GM18909 (cell line): Measurements from ENCODE around the gene PTPN21.
A peak's percentile ranks its signal among the peaks of the same experiment; 100 is the strongest.
"Not testable (repeated sequence)": the region's sequence is repeated elsewhere in the genome, so short reads cannot be mapped to it uniquely, and the experiment has no call there.

Source experiments
- ATAC-seq: cut with Tn5 transposase; IDR thresholded peaks from one replicate; pipeline ENCODE4 v1.9.1; 2021; ENCODE audit warnings: mild to moderate bottlenecking; ENCODE audit not compliant: unreplicated experiment, poor library complexity

The PTPN21 gene

DNA sequence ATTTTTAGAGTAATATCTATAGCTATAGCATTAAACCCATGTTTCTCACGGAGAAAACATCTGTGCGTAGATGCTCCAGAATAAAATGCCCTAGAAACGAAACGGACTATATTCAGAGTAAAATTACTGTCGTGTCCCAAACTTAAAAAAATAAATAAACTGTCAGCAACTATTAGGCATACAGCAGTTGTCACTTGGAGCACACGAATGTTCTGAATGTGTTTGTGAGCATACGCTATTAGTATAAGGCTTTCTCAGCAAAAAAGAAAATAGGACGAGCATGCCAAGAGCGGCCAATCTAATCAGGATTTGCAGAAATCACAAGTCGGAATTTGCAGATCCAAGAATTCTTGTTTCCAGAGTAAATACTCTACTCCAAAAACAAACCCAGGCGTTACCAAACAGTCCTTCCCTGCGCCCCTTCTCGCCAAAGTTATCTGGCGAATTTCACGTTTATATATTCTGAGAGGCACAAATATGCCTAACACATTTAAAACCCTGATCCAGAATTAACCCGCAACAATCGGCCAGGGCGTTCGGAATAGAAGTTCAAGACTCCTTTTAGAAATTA lies 836 bp downstream of the PTPN21 start:
- ATAC-seq, result no peak

- ATAC-seq, result no peak
These were observed 1.9 kb downstream of the PTPN21 start for GRCh38 chr14:88552876-88553275.

- no peak for ATAC-seq
These were observed 2.8 kb downstream of the PTPN21 start for GRCh38 chr14:88551980-88552431.

- peak; percentile 51 for ATAC-seq
These were observed 3.5 kb downstream of the PTPN21 start for GRCh38 chr14:88551094-88551870.

GRCh38 chr14:88550078-88550477 lies 4.7 kb downstream of the PTPN21 start:
- ATAC-seq, result no peak

GRCh38 chr14:88547386-88547780 lies 7.4 kb downstream of the PTPN21 start:
- ATAC-seq, result no peak

DNA sequence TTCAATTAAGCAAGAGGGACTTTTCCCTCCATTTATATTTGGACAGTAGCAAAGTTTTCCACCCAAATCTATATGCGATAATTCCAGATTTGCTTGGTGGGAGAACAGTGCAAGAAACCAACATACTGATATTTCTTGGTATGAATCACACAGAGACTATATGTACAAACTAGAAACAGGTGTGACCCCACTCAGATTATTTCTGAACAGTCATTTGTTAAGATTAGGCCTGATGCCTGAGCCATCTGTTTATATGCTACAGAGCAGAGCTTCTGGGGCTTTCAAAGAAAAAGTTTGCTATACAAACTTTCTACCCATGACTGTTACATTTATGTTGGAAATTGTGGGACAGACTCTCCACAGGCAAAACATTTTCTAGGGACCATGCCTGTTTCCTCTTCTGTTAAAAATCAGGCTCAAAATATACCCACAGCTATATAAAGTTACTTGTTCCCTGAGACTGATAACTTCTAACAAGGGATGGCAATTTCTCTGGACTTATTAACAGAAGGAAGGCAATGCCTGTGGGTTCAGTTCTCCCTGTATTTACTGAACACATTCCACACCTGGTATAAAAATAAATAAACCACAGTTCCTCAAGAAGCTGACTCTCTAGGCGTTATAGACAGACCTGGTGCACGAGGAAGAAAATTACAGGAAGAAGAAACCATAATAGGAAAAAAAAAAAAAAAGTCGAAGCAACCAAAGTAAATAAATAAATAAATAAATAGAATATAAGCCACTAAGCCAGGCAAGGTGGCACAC lies 8.0 kb downstream of the PTPN21 start:
- no peak for ATAC-seq

GRCh38 chr14:88545256-88545655 lies 9.6 kb downstream of the PTPN21 start:
- no peak for ATAC-seq

- ATAC-seq, result no peak
These were observed 11.7 kb downstream of the PTPN21 start for GRCh38 chr14:88542857-88543795.

- ATAC-seq, result no peak
These were observed 13.5 kb downstream of the PTPN21 start for GRCh38 chr14:88541324-88541723.

- no peak for ATAC-seq
These were observed 19.0 kb downstream of the PTPN21 start for GRCh38 chr14:88535813-88536212.

- ATAC-seq, result no peak
These were observed 19.7 kb downstream of the PTPN21 start for GRCh38 chr14:88535149-88535548.

DNA sequence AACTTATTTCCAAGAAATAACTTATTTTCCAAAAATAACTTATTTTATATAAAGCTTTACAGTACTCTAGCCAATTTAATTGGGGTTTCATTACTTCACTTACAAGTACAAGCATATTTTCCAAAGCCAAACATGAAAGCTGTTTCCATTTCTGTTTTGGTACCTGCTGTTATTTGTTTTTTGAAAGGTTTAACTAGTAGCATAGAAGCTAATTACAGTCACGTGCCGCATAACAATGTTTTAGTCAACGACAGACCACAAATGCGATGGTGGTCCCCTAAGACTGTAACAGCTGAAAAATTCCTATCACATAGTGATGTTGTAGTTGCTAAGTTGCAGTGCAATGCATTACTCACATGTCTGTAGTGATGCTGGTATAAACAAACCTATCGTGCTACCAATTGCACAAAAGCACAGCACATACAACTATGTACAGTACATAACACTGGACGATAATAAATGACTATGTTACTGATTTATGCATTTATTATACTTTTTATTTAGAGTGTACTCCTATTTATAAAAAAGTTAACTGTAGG lies 21.7 kb downstream of the PTPN21 start:
- no peak for ATAC-seq

GRCh38 chr14:88529889-88530288 lies 24.9 kb downstream of the PTPN21 start:
- ATAC-seq, result not testable (repeated sequence)

GRCh38 chr14:88522393-88522792 lies 32.4 kb downstream of the PTPN21 start:
- no peak for ATAC-seq

- no peak for ATAC-seq
These were observed 33.0 kb downstream of the PTPN21 start for GRCh38 chr14:88521818-88522217.

DNA sequence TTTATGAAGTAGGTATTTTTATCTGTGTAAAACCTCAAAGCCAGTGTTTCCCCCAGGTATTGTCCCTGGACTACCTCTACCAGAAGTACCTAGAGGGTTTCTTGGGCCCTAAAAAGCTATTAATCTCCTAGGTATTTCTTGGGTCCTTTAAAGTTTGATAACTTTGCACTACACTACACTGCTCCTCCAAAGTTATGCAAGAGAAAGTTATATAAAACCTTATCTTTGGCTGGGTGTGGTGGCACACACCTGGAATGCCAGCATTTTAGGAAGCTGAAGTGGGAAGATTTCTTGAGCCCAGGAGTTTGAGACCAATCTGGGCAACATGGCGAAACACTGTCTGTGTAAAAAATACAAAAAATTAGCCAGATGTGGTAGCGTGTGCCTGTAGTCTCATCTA lies 34.9 kb downstream of the PTPN21 start:
- ATAC-seq, result no peak

GRCh38 chr14:88518592-88519512 lies 36.0 kb downstream of the PTPN21 start:
- ATAC-seq, result no peak

GRCh38 chr14:88516861-88517357 lies 37.9 kb downstream of the PTPN21 start:
- ATAC-seq, result no peak
